K562 (cell line): ENCODE data around the gene FANCI. TPM values are rescaled to one million over a fixed set of nuclear protein-coding genes. Genes with fewer than 3 reads are reported as not detected.

Source experiments
- ATAC-seq: fragments of 200-7000 bp; cut with Tn5 transposase; 3 replicates; pipeline ENCODE4 v1.9.1; 2020; ENCODE audit warnings: moderate library complexity
- BruUV-seq: library from RNA; stranded (reverse); fragments of 400-500 nt; replicated peaks from 2 replicates; lab custom pipeline; 2021; lab: Mats Ljungman, UMichigan
- CTCF ChIA-PET: fragments of 300-600 bp; formaldehyde crosslinking; extraction: SDS; loops from one replicate; lab custom pipeline; 2021; ENCODE audit warnings: low intra/inter-chr PET ratio; lab: Yijun Ruan, JAX
- POLR2A ChIA-PET: fragments of 300-600, 350-650 bp; sonication (Branson Sonifier 250); formaldehyde crosslinking; extraction: SDS; loops from one replicate; lab custom pipeline; 2021; ENCODE audit warnings: antibody characterized with exemption, inconsistent platforms; lab: Yijun Ruan, JAX
- DNase-seq, 4 experiments: peaks; one replicate each; pipeline versions ENCODE4 v3.0.0 to v3.0.0-alpha.2; 2011 to 2018; ENCODE audit warnings: low spot score in 3 of 4, mixed read lengths in 3 of 4; ENCODE audit errors: extremely low read depth in 1 of 4
- FAIRE-seq: peaks from 2 replicates; lab custom pipeline; 2011; peaks lifted over from hg19 to GRCh38; lab: Jason Lieb, UNC
- H2AFZ ChIP-seq: 2 replicates; pipeline ENCODE4 v1.6.0; 2011; ENCODE audit warnings: low read depth, low read length, control low read depth, inconsistent platforms
- H3K27ac ChIP-seq: fragments of 200-600 bp; 3 replicates; pipeline ENCODE4 v1.8.0; 2011; ENCODE audit warnings: low read depth, mild to moderate bottlenecking, control low read depth, inconsistent platforms, low read length, moderate library complexity, mixed read lengths; ENCODE audit errors: extremely low read depth
- H3K27me3 ChIP-seq, 2 experiments: fragments of 300-600 bp in 1 of 2; 2 replicates in 1 of 2; 3 replicates in 1 of 2; pipeline versions ENCODE4 v1.6.0 to v1.8.0; 2011; ENCODE audit warnings: inconsistent platforms in 2 of 2, low read length in 2 of 2, mild to moderate bottlenecking in 1 of 2, mixed read lengths in 1 of 2, moderate library complexity in 1 of 2; ENCODE audit not compliant: control insufficient read depth in 2 of 2, insufficient read depth in 2 of 2
- H3K36me3 ChIP-seq: fragments of 300-600 bp; 3 replicates; pipeline ENCODE4 v1.8.0; 2011; ENCODE audit warnings: mild to moderate bottlenecking, low read length, inconsistent platforms; ENCODE audit not compliant: control insufficient read depth, insufficient read depth
- H3K4me1 ChIP-seq, 2 experiments: fragments of 200-600 bp in 1 of 2; replicated peaks in 1 of 2; 2 replicates in 1 of 2; 3 replicates in 1 of 2; pipeline versions ENCODE4 v1.5.1 to v1.8.0; 2011; ENCODE audit warnings: inconsistent platforms in 2 of 2, low read length in 2 of 2, mild to moderate bottlenecking in 1 of 2, mixed read lengths in 1 of 2, moderate library complexity in 1 of 2; ENCODE audit not compliant: control insufficient read depth in 2 of 2, insufficient read depth in 2 of 2
- H3K4me2 ChIP-seq: 2 replicates; pipeline ENCODE4 v1.6.1; 2011; ENCODE audit warnings: low read length, control low read depth, inconsistent platforms, mixed read lengths; ENCODE audit not compliant: insufficient read depth
- H3K4me3 ChIP-seq: fragments of 200-600 bp; sonication (generic), shearing (Covaris generic); 2 replicates; pipeline ENCODE4 v1.5.1; 2016; ENCODE audit warnings: control low read depth, inconsistent platforms
- H3K79me2 ChIP-seq: fragments of 200-600 bp; 3 replicates; pipeline ENCODE4 v1.8.0; 2011; ENCODE audit warnings: low read length, inconsistent platforms; ENCODE audit not compliant: control insufficient read depth, insufficient read depth
- H3K9ac ChIP-seq, 2 experiments: 2 replicates each; pipeline versions ENCODE4 v1.6.0 to v1.6.1; 2011; ENCODE audit warnings: low read depth in 2 of 2, low read length in 2 of 2, control low read depth in 1 of 2, inconsistent platforms in 1 of 2, mild to moderate bottlenecking in 1 of 2, mixed read lengths in 1 of 2; ENCODE audit not compliant: insufficient read depth in 1 of 2
- H3K9me1 ChIP-seq: one replicate; pipeline ENCODE4 v1.6.0; 2011; ENCODE audit warnings: inconsistent platforms, mild to moderate bottlenecking, low read length, moderate library complexity; ENCODE audit not compliant: control insufficient read depth, insufficient read depth
- H3K9me3 ChIP-seq: replicated peaks from 2 replicates; pipeline ENCODE4 v1.5.1; 2011; ENCODE audit warnings: low read depth, low read length, inconsistent platforms; ENCODE audit not compliant: control insufficient read depth, insufficient read depth
- H4K20me1 ChIP-seq: replicated peaks from 2 replicates; pipeline ENCODE4 v1.6.1; 2011; ENCODE audit warnings: low read length, inconsistent platforms, mixed read lengths; ENCODE audit not compliant: control insufficient read depth, insufficient read depth
- CEBPG ChIP-seq, 3 experiments: fragments of 200-800 bp in 1 of 3; sonication (Bioruptor generic) in 1 of 3; sonication (generic) in 1 of 3; formaldehyde crosslinking in 1 of 3; IDR thresholded peaks in 2 of 3; conservative IDR thresholded peaks in 1 of 3; 2 replicates each; pipeline versions ENCODE4 v1.6.1 to v1.8.0; 2016 to 2022; ENCODE audit warnings: missing compliant biosample characterization in 2 of 3, missing genetic modification characterization in 2 of 3, mild to moderate bottlenecking in 1 of 3, missing genetic modification reagents in 1 of 3
- ETV1 ChIP-seq: fragments of 450-650 bp; conservative IDR thresholded peaks from 2 replicates; pipeline ENCODE4 v1.6.1; 2016; ENCODE audit warnings: missing genetic modification characterization, control low read depth, low read depth, missing compliant biosample characterization
- HEY1 ChIP-seq: fragments of 250-450 bp; sonication (Bioruptor Pico); IDR thresholded peaks from 2 replicates; pipeline ENCODE4 v1.5.0; 2020; ENCODE audit warnings: mild to moderate bottlenecking, moderate library complexity, borderline replicate concordance
- TCFL5 ChIP-seq: fragments of 250-450 bp; sonication (Bioruptor Pico); conservative IDR thresholded peaks from 2 replicates; pipeline ENCODE4 v1.6.1; 2021; ENCODE audit warnings: mild to moderate bottlenecking, moderate library complexity, matching md5 sums
- ZC3H11A ChIP-seq: IDR thresholded peaks from 2 replicates; pipeline ENCODE4 v1.6.1; 2012; ENCODE audit warnings: low read depth, low read length, improper control_type of control experiment
- WGBS: fragments of 100-300 bp; shearing (Covaris generic); methylation state at CpG from one replicate; pipeline ENCODE4 v1.1.6; 2016; ENCODE audit warnings: low coverage, mixed read lengths; ENCODE audit not compliant: insufficient coverage; ENCODE audit errors: missing lambda C conversion rate; 5-methylcytosine and 5-hydroxymethylcytosine counted together
- in situ Hi-C: fragments of 300-500 bp; cut with MboI; formaldehyde crosslinking; loops from 4 replicates; pipeline ENCODE4 v1.15.0; 2018; ENCODE audit warnings: inconsistent platforms, mixed read lengths
- intact Hi-C: fragments of 100-400 bp; cut with micrococcal nuclease; formaldehyde crosslinking; loops from 2 replicates; pipeline ENCODE4 v1.14.2; 2022
- polyA plus RNA-seq, 8 experiments: library from polyadenylated mRNA; depleted of rRNA in 4 of 8; stranded (reverse) in 5 of 8; unstranded in 3 of 8; fragments of >200 nt; fragmentation: Nextera tagmentation in 2 of 8; fragmentation: Illumina TruSeq in 1 of 8; extraction: Ambion mirVana in 2 of 8; extraction: Trizol in 1 of 8; gene quantifications; 2 replicates each; pipeline versions ENCODE4 v1.2.1 to v1.2.3, GENCODE V29; 2011 to 2014; ENCODE audit warnings: inconsistent platforms in 1 of 8, missing spikeins in 1 of 8
- total RNA-seq, 7 experiments: library from RNA; depleted of rRNA in 6 of 7; stranded (reverse); fragments of >200 nt in 6 of 7; fragmentation: Illumina TruSeq in 2 of 7; extraction: Trizol in 2 of 7; gene quantifications; 2 replicates each; pipeline versions ENCODE4 v1.2.1 to v1.2.3, GENCODE V29; 2011 to 2021; ENCODE audit warnings: low replicate concordance in 1 of 7

The FANCI gene
- total and polyA plus RNA-seq, 9 of the 15 experiments (the other 6 are each of a cell fraction or from before 2014, with no cell fraction given): 72.1 to 165 (median 131) TPM

- TF ChIP-seq ETV1 (tag): peak; percentile 37; the same call in 1 of the 2 replicates
Observed at GRCh38 chr15:89244574-89244903, 760 bp downstream of the FANCI start (continued).

- DNase-seq (no peak), FAIRE-seq (no peak), ATAC-seq (no peak)
- Histone ChIP-seq H3K9me3 (no peaks in the 10 kb centered on the region), H3K36me3 (peaks cover 59% of the 10 kb centered on the region), H3K4me1 (peaks cover 14 to 15% of the 10 kb centered on the region in 2 experiments; a peak in 4 of 5 replicates), H3K9ac (no peak overlapping the region), H2AFZ (no peak overlapping the region), H4K20me1 (0 out of 2 replicates have a peak, but pooled peaks cover 10% of the 10 kb centered on the region), H3K79me2 (peaks cover 51% of the 10 kb centered on the region), H3K27me3 (no peaks in the 10 kb centered on the region), H3K4me3 (no peak overlapping the region), H3K4me2 (no peak overlapping the region), H3K27ac (no peak overlapping the region), H3K9me1 (peaks cover 4% of the 10 kb centered on the region)
- POLR2A ChIA-PET: interaction anchor here (1.1 to 1.4 kb wide), 2 partner anchors 17 to 31 kb away, joined by 3 read pairs; no protein-coding TSS in a partner anchor
- CTCF ChIA-PET: no interaction called here
- no peak for TF ChIP-seq ZC3H11A
- TF ChIP-seq CEBPG (CRISPR knock-in tag; IDR thresholded peaks at IDR 0.05): no peak
- TF ChIP-seq CEBPG (tag; conservative IDR thresholded peaks at IDR 0.05 in 1 of 2, IDR thresholded peaks at IDR 0.05 in 1 of 2): peak in 1 of 2 experiments; percentile 43; a peak in 2 of 4 replicates
- no peak for TF ChIP-seq HEY1 (CRISPR knock-in tag)
- TF ChIP-seq TCFL5 (CRISPR knock-in tag): no peak
- intact Hi-C loops: no loop called here
- in situ Hi-C loops: no loop called here
- WGBS: 48% methylated on average over 2 of the region's 2 CpGs
- no TSS peak for BruUV-seq
Observed at GRCh38 chr15:89247446-89247845, 3.7 kb downstream of the FANCI start.
